PC-9 (cell line): ENCODE data around the gene SETBP1.

ENCODE experiments used
- EZH2 ChIP-seq: fragments of 200-600 bp; sonication (generic); IDR thresholded peaks from 2 replicates; pipeline ENCODE4 v1.8.0; 2017; ENCODE audit warnings: antibody characterized with exemption, low read depth
- TF ChIP-seq, protein P1 (sequence below): fragments of 200-600 bp; sonication (generic); conservative IDR thresholded peaks from 2 replicates; pipeline ENCODE4 v1.6.1; 2017; ENCODE audit warnings: mixed run types, antibody characterized with exemption, mild to moderate bottlenecking, moderate library complexity

- TF ChIP-seq, protein P1, sequence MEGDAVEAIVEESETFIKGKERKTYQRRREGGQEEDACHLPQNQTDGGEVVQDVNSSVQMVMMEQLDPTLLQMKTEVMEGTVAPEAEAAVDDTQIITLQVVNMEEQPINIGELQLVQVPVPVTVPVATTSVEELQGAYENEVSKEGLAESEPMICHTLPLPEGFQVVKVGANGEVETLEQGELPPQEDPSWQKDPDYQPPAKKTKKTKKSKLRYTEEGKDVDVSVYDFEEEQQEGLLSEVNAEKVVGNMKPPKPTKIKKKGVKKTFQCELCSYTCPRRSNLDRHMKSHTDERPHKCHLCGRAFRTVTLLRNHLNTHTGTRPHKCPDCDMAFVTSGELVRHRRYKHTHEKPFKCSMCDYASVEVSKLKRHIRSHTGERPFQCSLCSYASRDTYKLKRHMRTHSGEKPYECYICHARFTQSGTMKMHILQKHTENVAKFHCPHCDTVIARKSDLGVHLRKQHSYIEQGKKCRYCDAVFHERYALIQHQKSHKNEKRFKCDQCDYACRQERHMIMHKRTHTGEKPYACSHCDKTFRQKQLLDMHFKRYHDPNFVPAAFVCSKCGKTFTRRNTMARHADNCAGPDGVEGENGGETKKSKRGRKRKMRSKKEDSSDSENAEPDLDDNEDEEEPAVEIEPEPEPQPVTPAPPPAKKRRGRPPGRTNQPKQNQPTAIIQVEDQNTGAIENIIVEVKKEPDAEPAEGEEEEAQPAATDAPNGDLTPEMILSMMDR, result no peak
- no peak for TF ChIP-seq EZH2
Observed at GRCh38 chr18:45019469-45019868, 338.8 kb downstream of the SETBP1 start.
